HG03575 (cell line): ENCODE measurements around the gene ITLN2.
"Not testable (repeated sequence)": the region's sequence is repeated elsewhere in the genome, so short reads cannot be mapped to it uniquely, and the experiment has no call there.

ENCODE experiments used
- ATAC-seq: cut with Tn5 transposase; IDR thresholded peaks from one replicate; pipeline ENCODE4 v1.9.1; 2021; ENCODE audit not compliant: unreplicated experiment, insufficient number of reproducible peaks, low FRiP score; ENCODE audit errors: extremely low read depth

The ITLN2 gene

GRCh38 chr1:160954158-160955104 is at the start of gene ITLN2:
Gene ITLN2, minus strand, starts transcription at chr1:160954809. Its CDS starts 68 bp downstream, at chr1:160954741.
- ATAC-seq = no peak

DNA sequence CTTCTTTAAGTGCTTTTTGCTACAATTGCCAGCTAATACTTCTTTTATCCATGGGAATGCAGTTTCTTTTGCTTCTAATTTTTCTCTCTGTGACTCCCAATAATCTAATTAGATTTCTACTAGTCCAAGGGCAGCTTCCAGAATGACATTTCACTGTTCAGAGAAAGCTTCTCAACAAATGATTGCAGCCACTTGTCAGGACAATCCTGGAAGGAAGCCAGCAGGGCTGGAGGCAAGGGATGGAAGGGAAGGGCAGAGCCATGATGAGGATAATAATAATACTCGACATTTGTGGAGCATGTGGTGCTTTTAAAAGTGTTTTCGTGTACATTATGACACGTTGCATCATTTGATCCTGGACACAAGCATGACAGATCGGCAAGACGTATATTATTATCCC is 46.9 kb upstream of the ITLN2 start:
- ATAC-seq = no peak

- no peak for ATAC-seq
These were observed 46.3 kb upstream of the ITLN2 start for GRCh38 chr1:161000736-161001480.

DNA sequence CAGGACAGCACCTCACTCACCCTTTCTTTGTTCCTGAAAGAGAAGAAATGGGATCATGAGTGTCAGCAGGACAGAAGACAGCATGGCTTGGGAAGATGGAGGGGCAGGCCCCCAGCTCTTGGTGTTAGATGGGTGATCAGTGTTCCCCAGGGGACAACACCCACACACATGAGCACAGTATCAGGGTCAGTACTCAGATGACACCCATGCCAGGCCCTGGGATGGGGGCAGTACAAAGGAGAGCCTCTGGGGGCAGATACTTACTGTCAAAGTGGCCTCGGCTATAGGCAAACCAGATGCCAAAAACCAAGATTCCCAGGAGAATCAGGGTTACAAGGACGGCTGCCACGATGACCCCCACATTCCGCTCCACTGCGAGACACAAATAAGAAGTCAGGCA is 44.8 kb upstream of the ITLN2 start:
- no peak for ATAC-seq

DNA sequence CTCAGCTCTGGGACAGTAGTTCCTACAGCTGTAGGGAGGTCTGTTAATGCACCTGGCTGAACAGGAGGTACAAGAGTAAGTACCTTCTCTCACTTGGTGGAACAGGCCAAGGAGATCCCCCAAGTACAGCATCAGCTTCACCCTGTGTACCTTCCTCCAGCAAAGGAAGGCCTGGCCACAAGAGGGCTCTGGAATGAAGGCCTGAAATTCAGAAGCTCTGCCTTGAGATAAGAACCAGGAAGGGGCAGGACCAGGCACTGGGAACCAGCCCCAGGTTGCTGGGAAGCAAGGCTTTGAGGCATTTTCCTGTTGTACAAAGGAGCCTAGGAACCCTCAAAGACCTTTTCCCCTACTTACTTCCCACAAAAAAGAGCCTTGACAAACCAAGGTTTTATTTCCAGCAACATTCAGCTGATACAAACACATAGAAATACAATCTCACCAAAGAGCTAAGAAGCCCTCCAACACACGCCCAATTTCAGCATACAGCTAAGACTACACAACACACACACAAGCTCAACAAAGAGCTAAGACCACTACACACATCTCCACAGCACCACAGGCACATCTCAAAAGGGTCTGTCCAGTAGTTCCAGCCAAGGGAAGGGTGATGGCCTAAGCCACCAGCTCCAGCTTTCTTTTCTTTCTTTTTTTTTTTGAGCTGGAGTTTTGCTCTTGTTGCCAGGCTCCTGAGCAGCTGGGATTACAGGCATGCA is 42.9 kb upstream of the ITLN2 start:
- no peak for ATAC-seq

DNA sequence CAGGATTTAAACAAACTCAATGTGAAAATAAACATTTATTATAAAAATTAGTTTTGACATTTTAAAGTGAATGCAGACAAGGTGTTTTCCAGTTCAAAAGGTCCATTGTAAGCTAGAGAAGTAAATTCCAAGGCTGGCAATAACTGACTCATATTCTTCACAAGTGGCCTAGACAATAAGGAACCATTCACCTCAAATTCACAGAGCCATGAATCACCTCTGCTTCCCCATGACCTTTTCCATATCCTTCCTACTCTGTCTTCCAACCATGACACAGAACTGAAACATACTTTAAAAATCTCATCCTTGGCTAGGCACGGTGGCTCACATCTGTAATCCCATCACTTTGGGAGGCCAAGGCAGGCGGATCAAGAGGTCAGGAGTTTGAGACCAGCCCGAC is 41.6 kb upstream of the ITLN2 start:
- ATAC-seq = no peak

DNA sequence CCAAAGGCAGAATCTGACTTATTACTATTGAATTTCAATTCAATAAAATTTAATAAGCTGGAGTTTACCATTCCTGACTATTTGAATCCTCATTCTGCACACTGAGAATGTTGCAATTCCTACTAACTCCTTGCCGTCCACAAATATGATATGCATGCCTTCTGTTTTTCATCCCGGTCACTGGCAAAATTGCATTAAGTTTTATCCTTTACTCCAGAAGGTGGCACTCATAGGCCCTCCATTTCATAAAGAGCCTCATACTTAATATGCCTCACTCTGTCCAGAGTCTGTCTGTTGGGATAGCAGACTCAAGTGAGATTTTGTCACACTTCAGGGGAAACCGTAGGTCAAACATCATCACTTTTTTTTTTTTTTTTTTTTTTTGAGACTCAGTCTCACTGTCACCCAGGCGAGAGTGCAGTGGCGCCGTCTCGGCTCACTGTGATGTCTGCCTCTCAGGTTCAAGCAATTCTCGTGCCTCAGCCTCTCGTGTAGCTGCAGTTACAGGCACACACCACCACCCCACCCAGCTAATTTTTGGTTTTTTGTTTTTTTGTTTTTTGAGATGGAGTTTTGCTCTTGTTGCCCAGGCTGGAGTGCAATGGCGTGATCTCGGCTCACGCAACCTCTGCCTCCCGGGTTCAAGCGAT is 39.1 kb upstream of the ITLN2 start:
- ATAC-seq = no peak

GRCh38 chr1:160992036-160992435 is 37.4 kb upstream of the ITLN2 start:
- not testable (repeated sequence) for ATAC-seq

DNA sequence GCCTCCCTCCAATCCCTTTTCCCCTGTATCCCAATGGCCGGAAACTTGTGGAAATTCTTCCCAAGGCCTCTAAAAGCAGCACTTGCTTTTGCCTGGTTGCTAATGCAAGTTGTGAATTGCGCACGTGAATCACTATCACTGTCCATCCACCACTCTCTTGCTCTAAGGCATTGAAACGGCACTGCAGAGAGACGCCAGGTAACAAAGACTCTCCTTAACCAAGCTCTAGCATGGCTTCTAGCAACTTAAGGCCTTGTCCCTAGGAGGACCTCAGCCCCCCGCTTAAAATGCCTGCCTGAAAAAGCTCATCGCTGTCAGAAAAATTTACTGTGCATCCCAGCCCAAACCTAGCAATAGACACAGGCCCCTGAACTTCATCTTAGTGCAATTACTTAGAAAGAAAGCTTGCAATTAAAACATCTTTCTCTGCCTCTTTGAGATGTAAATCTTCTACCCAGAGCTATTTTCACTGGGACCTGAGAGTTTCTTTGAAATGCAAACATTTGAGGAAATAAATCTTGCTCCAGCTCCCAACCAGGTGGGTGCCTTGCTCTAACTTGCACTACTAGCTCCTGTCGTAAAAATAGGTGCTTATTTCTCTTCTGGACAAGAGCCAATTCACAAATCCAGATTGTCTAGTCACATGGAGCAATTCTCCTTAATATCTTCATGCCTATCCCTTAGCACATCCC is 32.9 kb upstream of the ITLN2 start:
- ATAC-seq = no peak

GRCh38 chr1:160985723-160986122 is 31.1 kb upstream of the ITLN2 start:
- no peak for ATAC-seq

- no peak for ATAC-seq
These were observed 27.2 kb upstream of the ITLN2 start for GRCh38 chr1:160981584-160982411.

DNA sequence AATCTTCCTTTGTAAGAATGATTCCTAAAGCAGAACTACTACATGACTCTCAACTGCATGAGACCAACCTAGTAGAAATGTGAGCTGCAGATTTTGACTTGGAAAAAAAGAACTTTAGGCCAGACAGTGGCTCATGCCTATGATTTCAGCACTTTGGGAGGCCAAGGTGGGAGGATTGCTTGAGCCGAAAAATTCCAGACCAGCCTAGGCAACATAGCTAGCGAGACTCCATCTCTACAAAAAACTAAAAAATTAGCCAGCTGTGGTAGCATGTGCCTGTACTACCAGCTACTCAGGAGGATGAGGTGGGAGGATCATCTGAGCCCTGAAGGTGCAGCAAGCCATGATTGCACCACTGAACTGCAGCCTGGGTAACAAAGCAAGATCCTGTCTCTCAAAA is 24.7 kb upstream of the ITLN2 start:
- no peak for ATAC-seq

DNA sequence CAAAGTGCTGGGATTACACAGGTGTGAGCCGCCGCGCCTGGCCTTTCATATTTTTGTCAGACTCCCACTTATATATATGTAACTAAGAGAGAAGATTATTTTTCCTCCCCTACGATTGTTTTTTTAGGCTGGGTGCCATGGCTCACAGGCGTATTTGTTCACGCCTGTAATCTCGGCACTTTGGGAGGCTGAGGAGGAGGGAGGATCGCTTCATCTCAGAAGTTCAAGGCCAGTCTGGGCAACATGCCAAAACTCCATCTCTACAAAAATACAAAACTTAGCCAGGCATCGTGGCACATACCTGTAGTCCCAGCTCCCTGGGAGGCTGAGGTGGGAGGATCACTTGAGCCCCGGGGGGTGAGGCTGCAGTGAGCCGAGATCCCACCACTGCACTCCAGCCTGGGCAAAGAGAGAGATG is 23.9 kb upstream of the ITLN2 start:
- no peak for ATAC-seq

- ATAC-seq = no peak
These were observed 20.4 kb upstream of the ITLN2 start for GRCh38 chr1:160975026-160975425.

- ATAC-seq = no peak
These were observed 18.9 kb upstream of the ITLN2 start for GRCh38 chr1:160973491-160973890.

GRCh38 chr1:160972939-160973338 is 18.3 kb upstream of the ITLN2 start:
- no peak for ATAC-seq

- no peak for ATAC-seq
These were observed 17.0 kb upstream of the ITLN2 start for GRCh38 chr1:160971618-160972056.

DNA sequence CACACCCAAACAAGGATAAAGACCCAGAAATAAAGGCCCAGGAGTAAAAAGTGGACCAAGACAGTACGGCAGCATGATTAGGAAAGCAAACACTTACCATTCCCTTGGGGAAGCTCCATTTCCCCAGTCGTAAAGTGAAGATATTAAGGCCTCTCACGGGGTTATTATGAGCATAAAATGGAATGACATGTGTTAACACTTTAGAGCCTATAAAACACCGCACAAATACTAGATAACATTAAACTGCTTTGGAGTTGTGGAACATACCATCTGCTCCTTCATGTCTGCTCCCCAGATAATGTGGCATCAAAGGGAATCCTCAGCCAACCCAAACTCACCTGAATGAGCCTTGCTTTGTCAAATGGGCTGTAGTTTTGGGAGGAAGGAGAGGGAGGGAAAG is 8.9 kb upstream of the ITLN2 start:
- ATAC-seq = no peak
